GM12878 (cell line): ENCODE measurements around the gene RGL1. TPM values are rescaled to one million over a fixed set of nuclear protein-coding genes. Genes with fewer than 3 reads are reported as not detected.

ENCODE experiments used
- CHD4 ChIP-seq: fragments of 200-600 bp; sonication (generic); IDR thresholded peaks from 2 replicates; pipeline ENCODE4 v1.6.1; 2016; ENCODE audit warnings: mild to moderate bottlenecking
- E2F4 ChIP-seq: IDR thresholded peaks from 2 replicates; pipeline ENCODE4 v1.6.1; 2012; ENCODE audit warnings: low read depth, low read length, improper control_type of control experiment
- FOXK2 ChIP-seq: fragments of 450-650 bp; IDR thresholded peaks from 2 replicates; pipeline ENCODE4 v1.6.1; 2017; ENCODE audit warnings: mild to moderate bottlenecking, moderate library complexity
- LARP7 ChIP-seq: fragments of 450-650 bp; IDR thresholded peaks from 2 replicates; pipeline ENCODE4 v1.6.1; 2017; ENCODE audit warnings: mild to moderate bottlenecking
- MEF2B ChIP-seq: fragments of 450-650 bp; IDR thresholded peaks from 2 replicates; pipeline ENCODE4 v1.6.1; 2018; ENCODE audit warnings: mild to moderate bottlenecking, moderate library complexity; ENCODE audit not compliant: partially characterized antibody, poor library complexity, severe bottlenecking
- MTA2 ChIP-seq: fragments of 450-650 bp; IDR thresholded peaks from 2 replicates; pipeline ENCODE4 v1.6.1; 2016; ENCODE audit warnings: low read depth, mild to moderate bottlenecking, moderate library complexity
- REST ChIP-seq: IDR thresholded peaks from 2 replicates; pipeline ENCODE4 v1.6.1; 2012; ENCODE audit warnings: mild to moderate bottlenecking, low read depth, low read length
- SMAD1 ChIP-seq: fragments of 450-650 bp; IDR thresholded peaks from 2 replicates; pipeline ENCODE4 v1.6.1; 2018; ENCODE audit warnings: mild to moderate bottlenecking, low read depth; ENCODE audit not compliant: partially characterized antibody
- TCF7 ChIP-seq: IDR thresholded peaks from 2 replicates; pipeline ENCODE4 v1.6.1; 2014; ENCODE audit warnings: antibody characterized with exemption, borderline replicate concordance
- ZNF622 ChIP-seq: fragments of 450-650 bp; IDR thresholded peaks from 2 replicates; pipeline ENCODE4 v1.6.1; 2017; ENCODE audit warnings: mild to moderate bottlenecking, inconsistent platforms
- ZNF687 ChIP-seq: fragments of 450-650 bp; IDR thresholded peaks from 2 replicates; pipeline ENCODE4 v1.6.1; 2017; ENCODE audit warnings: mild to moderate bottlenecking, moderate library complexity
- polyA plus RNA-seq, 11 experiments: library from polyadenylated mRNA; depleted of rRNA in 4 of 11; unstranded in 6 of 11; stranded (reverse) in 5 of 11; fragments of >200 nt; fragmentation: Nextera tagmentation in 4 of 11; fragmentation: Illumina TruSeq in 1 of 11; extraction: Ambion mirVana in 4 of 11; extraction: Trizol in 1 of 11; gene quantifications; 1 replicate in 1 of 11; 2 replicates in 10 of 11; pipeline versions ENCODE4 v1.2.1 to v1.2.3, GENCODE V29; 2011 to 2016; ENCODE audit warnings: inconsistent platforms in 2 of 11, missing spikeins in 2 of 11, low read depth in 1 of 11
- total RNA-seq, 4 experiments: library from RNA; depleted of rRNA in 3 of 4; stranded (reverse); fragments of >200 nt in 3 of 4; fragmentation: Illumina TruSeq in 1 of 4; extraction: Trizol in 1 of 4; gene quantifications; 2 replicates each; pipeline versions ENCODE4 v1.2.1 to v1.2.3, GENCODE V29; 2013 to 2021
- TF ChIP-seq, protein P1 (sequence below): fragments of 450-650 bp; formaldehyde crosslinking; IDR thresholded peaks from 2 replicates; pipeline ENCODE4 v1.4.0; 2020; ENCODE audit warnings: mild to moderate bottlenecking, moderate library complexity
- TF ChIP-seq, protein P2 (sequence below): fragments of 450-650 bp; IDR thresholded peaks from 2 replicates; pipeline ENCODE4 v1.6.1; 2017; ENCODE audit warnings: low read depth, mild to moderate bottlenecking, moderate library complexity
- TF ChIP-seq, protein P3 (sequence below): fragments of 450-650 bp; IDR thresholded peaks from 2 replicates; pipeline ENCODE4 v1.6.1; 2017; ENCODE audit warnings: borderline replicate concordance

RGL1 gene
- total and polyA plus RNA-seq, 10 of the 15 experiments (the other 5 are each of a cell fraction or from before 2014, with no cell fraction given): 8.1 to 25.0 (median 19.0) TPM

DNA sequence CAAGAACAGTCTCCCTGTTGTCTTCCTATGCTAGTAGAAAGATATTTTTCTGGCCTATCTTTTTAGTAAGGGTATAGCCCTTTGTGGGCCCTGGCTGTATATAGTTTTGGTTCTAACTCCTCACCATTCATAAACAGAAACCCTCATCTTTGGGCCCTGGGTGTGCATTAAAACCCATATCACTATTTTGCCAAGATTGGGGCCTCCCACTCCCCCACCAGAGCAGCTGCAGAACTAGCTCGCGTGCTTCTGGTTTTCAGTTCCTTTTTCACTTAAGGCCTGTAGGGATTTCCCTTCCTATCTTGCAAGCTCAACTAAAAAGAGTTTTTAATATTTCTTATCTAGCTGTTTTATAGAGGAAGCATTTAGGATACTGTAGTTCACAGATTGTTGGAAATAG is 106.4 kb downstream of the RGL1 start (continued):
- TF ChIP-seq ZNF622 (no peak), MEF2B (peak; percentile 84), FOXK2 (no peak), LARP7 (no peak), SMAD1 (no peak), ZNF687 (peak; percentile 58; the same call in 1 of the 2 replicates), E2F4 (no peak), TCF7 (peak; percentile 80), MTA2 (peak; percentile 92), CHD4 (no peak), REST (peak; percentile 52; the same call in 1 of the 2 replicates)
- TF ChIP-seq, protein P1, sequence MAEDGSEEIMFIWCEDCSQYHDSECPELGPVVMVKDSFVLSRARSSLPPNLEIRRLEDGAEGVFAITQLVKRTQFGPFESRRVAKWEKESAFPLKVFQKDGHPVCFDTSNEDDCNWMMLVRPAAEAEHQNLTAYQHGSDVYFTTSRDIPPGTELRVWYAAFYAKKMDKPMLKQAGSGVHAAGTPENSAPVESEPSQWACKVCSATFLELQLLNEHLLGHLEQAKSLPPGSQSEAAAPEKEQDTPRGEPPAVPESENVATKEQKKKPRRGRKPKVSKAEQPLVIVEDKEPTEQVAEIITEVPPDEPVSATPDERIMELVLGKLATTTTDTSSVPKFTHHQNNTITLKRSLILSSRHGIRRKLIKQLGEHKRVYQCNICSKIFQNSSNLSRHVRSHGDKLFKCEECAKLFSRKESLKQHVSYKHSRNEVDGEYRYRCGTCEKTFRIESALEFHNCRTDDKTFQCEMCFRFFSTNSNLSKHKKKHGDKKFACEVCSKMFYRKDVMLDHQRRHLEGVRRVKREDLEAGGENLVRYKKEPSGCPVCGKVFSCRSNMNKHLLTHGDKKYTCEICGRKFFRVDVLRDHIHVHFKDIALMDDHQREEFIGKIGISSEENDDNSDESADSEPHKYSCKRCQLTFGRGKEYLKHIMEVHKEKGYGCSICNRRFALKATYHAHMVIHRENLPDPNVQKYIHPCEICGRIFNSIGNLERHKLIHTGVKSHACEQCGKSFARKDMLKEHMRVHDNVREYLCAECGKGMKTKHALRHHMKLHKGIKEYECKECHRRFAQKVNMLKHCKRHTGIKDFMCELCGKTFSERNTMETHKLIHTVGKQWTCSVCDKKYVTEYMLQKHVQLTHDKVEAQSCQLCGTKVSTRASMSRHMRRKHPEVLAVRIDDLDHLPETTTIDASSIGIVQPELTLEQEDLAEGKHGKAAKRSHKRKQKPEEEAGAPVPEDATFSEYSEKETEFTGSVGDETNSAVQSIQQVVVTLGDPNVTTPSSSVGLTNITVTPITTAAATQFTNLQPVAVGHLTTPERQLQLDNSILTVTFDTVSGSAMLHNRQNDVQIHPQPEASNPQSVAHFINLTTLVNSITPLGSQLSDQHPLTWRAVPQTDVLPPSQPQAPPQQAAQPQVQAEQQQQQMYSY (CRISPR knock-in tag): no peak
- TF ChIP-seq, protein P2, sequence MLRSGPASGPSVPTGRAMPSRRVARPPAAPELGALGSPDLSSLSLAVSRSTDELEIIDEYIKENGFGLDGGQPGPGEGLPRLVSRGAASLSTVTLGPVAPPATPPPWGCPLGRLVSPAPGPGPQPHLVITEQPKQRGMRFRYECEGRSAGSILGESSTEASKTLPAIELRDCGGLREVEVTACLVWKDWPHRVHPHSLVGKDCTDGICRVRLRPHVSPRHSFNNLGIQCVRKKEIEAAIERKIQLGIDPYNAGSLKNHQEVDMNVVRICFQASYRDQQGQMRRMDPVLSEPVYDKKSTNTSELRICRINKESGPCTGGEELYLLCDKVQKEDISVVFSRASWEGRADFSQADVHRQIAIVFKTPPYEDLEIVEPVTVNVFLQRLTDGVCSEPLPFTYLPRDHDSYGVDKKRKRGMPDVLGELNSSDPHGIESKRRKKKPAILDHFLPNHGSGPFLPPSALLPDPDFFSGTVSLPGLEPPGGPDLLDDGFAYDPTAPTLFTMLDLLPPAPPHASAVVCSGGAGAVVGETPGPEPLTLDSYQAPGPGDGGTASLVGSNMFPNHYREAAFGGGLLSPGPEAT: peak; percentile 94
- TF ChIP-seq, protein P3, sequence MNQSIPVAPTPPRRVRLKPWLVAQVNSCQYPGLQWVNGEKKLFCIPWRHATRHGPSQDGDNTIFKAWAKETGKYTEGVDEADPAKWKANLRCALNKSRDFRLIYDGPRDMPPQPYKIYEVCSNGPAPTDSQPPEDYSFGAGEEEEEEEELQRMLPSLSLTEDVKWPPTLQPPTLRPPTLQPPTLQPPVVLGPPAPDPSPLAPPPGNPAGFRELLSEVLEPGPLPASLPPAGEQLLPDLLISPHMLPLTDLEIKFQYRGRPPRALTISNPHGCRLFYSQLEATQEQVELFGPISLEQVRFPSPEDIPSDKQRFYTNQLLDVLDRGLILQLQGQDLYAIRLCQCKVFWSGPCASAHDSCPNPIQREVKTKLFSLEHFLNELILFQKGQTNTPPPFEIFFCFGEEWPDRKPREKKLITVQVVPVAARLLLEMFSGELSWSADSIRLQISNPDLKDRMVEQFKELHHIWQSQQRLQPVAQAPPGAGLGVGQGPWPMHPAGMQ: no peak
